HepG2 (cell line): Measurements from ENCODE around the gene SLC34A3. TPM values are rescaled to one million over a fixed set of nuclear protein-coding genes. Genes with fewer than 3 reads are reported as not detected.

Experiments used
- BCL6 ChIP-seq: IDR thresholded peaks from 2 replicates; pipeline ENCODE4 v1.6.1; 2016; ENCODE audit warnings: missing genetic modification reagents, missing compliant biosample characterization
- HNRNPL ChIP-seq: fragments of 200-400 bp; formaldehyde crosslinking; IDR thresholded peaks from 2 replicates; pipeline ENCODE4 v1.6.1; 2017; ENCODE audit warnings: mild to moderate bottlenecking, low read depth, low read length
- HNRNPLL ChIP-seq: fragments of 200-400 bp; formaldehyde crosslinking; IDR thresholded peaks from 2 replicates; pipeline ENCODE4 v1.6.1; 2017; ENCODE audit warnings: mild to moderate bottlenecking, low read depth, low read length; ENCODE audit not compliant: poor library complexity, severe bottlenecking
- KDM2A ChIP-seq: sonication (generic); formaldehyde crosslinking; IDR thresholded peaks from 2 replicates; pipeline ENCODE4 v1.4.0; 2020; ENCODE audit warnings: low read depth, missing genetic modification reagents, borderline replicate concordance
- KLF16 ChIP-seq, 2 experiments: sonication (generic) in 1 of 2; formaldehyde crosslinking in 1 of 2; IDR thresholded peaks; 2 replicates each; pipeline versions ENCODE4 v1.6.1 to v1.8.0; 2016 to 2023; ENCODE audit warnings: missing genetic modification reagents in 2 of 2, missing compliant biosample characterization in 1 of 2
- NCOA2 ChIP-seq: sonication (generic); formaldehyde crosslinking; IDR thresholded peaks from 2 replicates; pipeline ENCODE4 v1.8.0; 2022; ENCODE audit warnings: inconsistent platforms
- NFYC ChIP-seq: IDR thresholded peaks from 2 replicates; pipeline ENCODE4 v1.6.1; 2016; ENCODE audit warnings: missing genetic modification reagents, missing compliant biosample characterization
- PAXIP1 ChIP-seq: sonication (generic); formaldehyde crosslinking; conservative IDR thresholded peaks from 2 replicates; pipeline ENCODE4 v1.4.0; 2020; ENCODE audit warnings: mild to moderate bottlenecking, missing genetic modification reagents, moderate library complexity
- SNAPC5 ChIP-seq: sonication (generic); formaldehyde crosslinking; IDR thresholded peaks from 2 replicates; pipeline ENCODE4 v1.8.1; 2023; ENCODE audit warnings: mild to moderate bottlenecking, missing genetic modification reagents, borderline replicate concordance
- THRA ChIP-seq: sonication (generic); formaldehyde crosslinking; IDR thresholded peaks from 2 replicates; pipeline ENCODE4 v1.4.0; 2020; ENCODE audit warnings: missing genetic modification reagents, borderline replicate concordance
- ZHX1 ChIP-seq: sonication (generic); formaldehyde crosslinking; IDR thresholded peaks from 2 replicates; pipeline ENCODE4 v1.8.1; 2022; ENCODE audit warnings: low read depth, mild to moderate bottlenecking, missing genetic modification reagents
- ZNF546 ChIP-seq: sonication (generic); formaldehyde crosslinking; conservative IDR thresholded peaks from 2 replicates; pipeline ENCODE4 v1.8.1; 2023; ENCODE audit warnings: mild to moderate bottlenecking, missing genetic modification reagents
- ZNF574 ChIP-seq: sonication (generic); formaldehyde crosslinking; IDR thresholded peaks from 2 replicates; pipeline ENCODE4 v1.4.0; 2020; ENCODE audit warnings: missing genetic modification reagents
- ZNF607 ChIP-seq: sonication (generic); formaldehyde crosslinking; IDR thresholded peaks from 2 replicates; pipeline ENCODE4 v1.5.1; 2020; ENCODE audit warnings: missing genetic modification reagents, mild to moderate bottlenecking, borderline replicate concordance
- ZNF629 ChIP-seq: sonication (generic); formaldehyde crosslinking; conservative IDR thresholded peaks from 2 replicates; pipeline ENCODE4 v1.5.0; 2020; ENCODE audit warnings: missing genetic modification reagents
- ZNF749 ChIP-seq: sonication (generic); formaldehyde crosslinking; IDR thresholded peaks from 2 replicates; pipeline ENCODE4 v1.8.0; 2022; ENCODE audit warnings: mild to moderate bottlenecking, missing genetic modification reagents, moderate library complexity, borderline replicate concordance
- ZNF788 ChIP-seq: sonication (generic); formaldehyde crosslinking; IDR thresholded peaks from 2 replicates; pipeline ENCODE4 v1.5.0; 2020; ENCODE audit warnings: mild to moderate bottlenecking, missing genetic modification reagents, borderline replicate concordance
- polyA plus RNA-seq, 8 experiments: library from polyadenylated mRNA; depleted of rRNA in 3 of 8; stranded (reverse) in 7 of 8; unstranded in 1 of 8; fragments of >200 nt; fragmentation: Illumina TruSeq in 4 of 8; extraction: Trizol in 4 of 8; gene quantifications; 2 replicates each; pipeline versions ENCODE4 v1.2.1 to v1.2.3, GENCODE V29; 2011 to 2016; ENCODE audit warnings: low read depth in 4 of 8, missing spikeins in 1 of 8, mixed read lengths in 1 of 8; ENCODE audit not compliant: insufficient read depth in 1 of 8
- total RNA-seq, 5 experiments: library from RNA; depleted of rRNA; stranded (reverse); fragments of >200 nt; fragmentation: Illumina TruSeq; extraction: Trizol; gene quantifications; 2 replicates each; pipeline ENCODE4 v1.2.3, GENCODE V29; 2016; ENCODE audit warnings: low read depth in 1 of 5

SLC34A3 gene
- total and polyA plus RNA-seq, 2 of the 13 experiments (the other 11 are each of a cell fraction or from before 2014, with no cell fraction given): 0.07 to 1.0 TPM

- TF ChIP-seq BCL6 (CRISPR knock-in tag) (peak; percentile 66), ZNF546 (0 out of 2 replicates have a peak, but pooled peaks have one; percentile 60), NFYC (CRISPR knock-in tag) (0 out of 2 replicates have a peak, but pooled peaks have one; percentile 33), ZNF607 (peak; percentile 53; the same call in 1 of the 2 replicates), HNRNPL (peak; percentile 95), ZNF629 (CRISPR knock-in tag) (peak; percentile 26; the same call in 1 of the 2 replicates), SNAPC5 (no peak), ZNF788 (CRISPR knock-in tag) (0 out of 2 replicates have a peak, but pooled peaks have one; percentile 9), PAXIP1 (peak; percentile 58; the same call in 1 of the 2 replicates), ZNF574 (CRISPR knock-in tag) (0 out of 2 replicates have a peak, but pooled peaks have one; percentile 45), KLF16 (CRISPR knock-in tag; IDR thresholded peaks at IDR 0.05) (0 out of 4 replicates have a peak, but pooled peaks of 1 of the 2 experiments have one; percentile 20), ZHX1 (CRISPR knock-in tag) (peak; percentile 64; the same call in 1 of the 2 replicates), THRA (peak; percentile 71; the same call in 1 of the 2 replicates), HNRNPLL (peak; percentile 31), ZNF749 (CRISPR knock-in tag) (peak; percentile 51; the same call in 1 of the 2 replicates), NCOA2 (CRISPR knock-in tag) (peak; percentile 70), KDM2A (CRISPR knock-in tag) (peak; percentile 89)
These were observed 11.9 kb upstream of the SLC34A3 start (continued) for GRCh38 chr9:137218754-137219271.
